K562 (cell line): ENCODE data around the gene ATF4. TPM values are rescaled to one million over a fixed set of nuclear protein-coding genes. Genes with fewer than 3 reads are reported as not detected.

Source experiments
- ATAC-seq: fragments of 200-7000 bp; cut with Tn5 transposase; 3 replicates; pipeline ENCODE4 v1.9.1; 2020; ENCODE audit warnings: moderate library complexity
- BruUV-seq: library from RNA; stranded (reverse); fragments of 400-500 nt; replicated peaks from 2 replicates; lab custom pipeline; 2021; lab: Mats Ljungman, UMichigan
- CTCF ChIA-PET: fragments of 300-600 bp; formaldehyde crosslinking; extraction: SDS; loops from one replicate; lab custom pipeline; 2021; ENCODE audit warnings: low intra/inter-chr PET ratio; lab: Yijun Ruan, JAX
- POLR2A ChIA-PET: fragments of 300-600, 350-650 bp; sonication (Branson Sonifier 250); formaldehyde crosslinking; extraction: SDS; loops from one replicate; lab custom pipeline; 2021; ENCODE audit warnings: antibody characterized with exemption, inconsistent platforms; lab: Yijun Ruan, JAX
- DNase-seq, 4 experiments: peaks; one replicate each; pipeline versions ENCODE4 v3.0.0 to v3.0.0-alpha.2; 2011 to 2018; ENCODE audit warnings: low spot score in 3 of 4, mixed read lengths in 3 of 4; ENCODE audit errors: extremely low read depth in 1 of 4
- FAIRE-seq: peaks from 2 replicates; lab custom pipeline; 2011; peaks lifted over from hg19 to GRCh38; lab: Jason Lieb, UNC
- H2AFZ ChIP-seq: 2 replicates; pipeline ENCODE4 v1.6.0; 2011; ENCODE audit warnings: low read depth, low read length, control low read depth, inconsistent platforms
- H3K27ac ChIP-seq: fragments of 200-600 bp; 3 replicates; pipeline ENCODE4 v1.8.0; 2011; ENCODE audit warnings: low read depth, mild to moderate bottlenecking, control low read depth, inconsistent platforms, low read length, moderate library complexity, mixed read lengths; ENCODE audit errors: extremely low read depth
- H3K27me3 ChIP-seq, 2 experiments: fragments of 300-600 bp in 1 of 2; 2 replicates in 1 of 2; 3 replicates in 1 of 2; pipeline versions ENCODE4 v1.6.0 to v1.8.0; 2011; ENCODE audit warnings: inconsistent platforms in 2 of 2, low read length in 2 of 2, mild to moderate bottlenecking in 1 of 2, mixed read lengths in 1 of 2, moderate library complexity in 1 of 2; ENCODE audit not compliant: control insufficient read depth in 2 of 2, insufficient read depth in 2 of 2
- H3K36me3 ChIP-seq: fragments of 300-600 bp; 3 replicates; pipeline ENCODE4 v1.8.0; 2011; ENCODE audit warnings: mild to moderate bottlenecking, low read length, inconsistent platforms; ENCODE audit not compliant: control insufficient read depth, insufficient read depth
- H3K4me1 ChIP-seq, 2 experiments: fragments of 200-600 bp in 1 of 2; replicated peaks in 1 of 2; 2 replicates in 1 of 2; 3 replicates in 1 of 2; pipeline versions ENCODE4 v1.5.1 to v1.8.0; 2011; ENCODE audit warnings: inconsistent platforms in 2 of 2, low read length in 2 of 2, mild to moderate bottlenecking in 1 of 2, mixed read lengths in 1 of 2, moderate library complexity in 1 of 2; ENCODE audit not compliant: control insufficient read depth in 2 of 2, insufficient read depth in 2 of 2
- H3K4me2 ChIP-seq: 2 replicates; pipeline ENCODE4 v1.6.1; 2011; ENCODE audit warnings: low read length, control low read depth, inconsistent platforms, mixed read lengths; ENCODE audit not compliant: insufficient read depth
- H3K4me3 ChIP-seq: fragments of 200-600 bp; sonication (generic), shearing (Covaris generic); 2 replicates; pipeline ENCODE4 v1.5.1; 2016; ENCODE audit warnings: control low read depth, inconsistent platforms
- H3K79me2 ChIP-seq: fragments of 200-600 bp; 3 replicates; pipeline ENCODE4 v1.8.0; 2011; ENCODE audit warnings: low read length, inconsistent platforms; ENCODE audit not compliant: control insufficient read depth, insufficient read depth
- H3K9ac ChIP-seq, 2 experiments: 2 replicates each; pipeline versions ENCODE4 v1.6.0 to v1.6.1; 2011; ENCODE audit warnings: low read depth in 2 of 2, low read length in 2 of 2, control low read depth in 1 of 2, inconsistent platforms in 1 of 2, mild to moderate bottlenecking in 1 of 2, mixed read lengths in 1 of 2; ENCODE audit not compliant: insufficient read depth in 1 of 2
- H3K9me1 ChIP-seq: one replicate; pipeline ENCODE4 v1.6.0; 2011; ENCODE audit warnings: inconsistent platforms, mild to moderate bottlenecking, low read length, moderate library complexity; ENCODE audit not compliant: control insufficient read depth, insufficient read depth
- H3K9me3 ChIP-seq: replicated peaks from 2 replicates; pipeline ENCODE4 v1.5.1; 2011; ENCODE audit warnings: low read depth, low read length, inconsistent platforms; ENCODE audit not compliant: control insufficient read depth, insufficient read depth
- H4K20me1 ChIP-seq: replicated peaks from 2 replicates; pipeline ENCODE4 v1.6.1; 2011; ENCODE audit warnings: low read length, inconsistent platforms, mixed read lengths; ENCODE audit not compliant: control insufficient read depth, insufficient read depth
- BHLHE40 ChIP-seq: IDR thresholded peaks from 2 replicates; pipeline ENCODE4 v1.6.1; 2011; ENCODE audit warnings: low read length, improper control_type of control experiment
- MTA3 ChIP-seq: fragments of 450-650 bp; formaldehyde crosslinking; IDR thresholded peaks from 2 replicates; pipeline ENCODE4 v1.6.1; 2017; ENCODE audit warnings: mild to moderate bottlenecking, borderline replicate concordance
- NFIC ChIP-seq: fragments of 450-650 bp; IDR thresholded peaks from 2 replicates; pipeline ENCODE4 v1.6.1; 2017; ENCODE audit warnings: mild to moderate bottlenecking, inconsistent platforms
- TGIF2 ChIP-seq: sonication (generic); formaldehyde crosslinking; IDR thresholded peaks from 2 replicates; pipeline ENCODE4 v1.8.1; 2022; ENCODE audit warnings: mild to moderate bottlenecking, missing genetic modification reagents, moderate library complexity
- ZNF143 ChIP-seq: sonication (generic); formaldehyde crosslinking; IDR thresholded peaks from 2 replicates; pipeline ENCODE4 v1.9.0; 2022; ENCODE audit warnings: mild to moderate bottlenecking, missing genetic modification reagents
- ZNF592 ChIP-seq: fragments of 450-650 bp; IDR thresholded peaks from 2 replicates; pipeline ENCODE4 v1.6.1; 2017; ENCODE audit warnings: antibody characterized with exemption, mild to moderate bottlenecking
- WGBS: fragments of 100-300 bp; shearing (Covaris generic); methylation state at CpG from one replicate; pipeline ENCODE4 v1.1.6; 2016; ENCODE audit warnings: low coverage, mixed read lengths; ENCODE audit not compliant: insufficient coverage; ENCODE audit errors: missing lambda C conversion rate; 5-methylcytosine and 5-hydroxymethylcytosine counted together
- in situ Hi-C: fragments of 300-500 bp; cut with MboI; formaldehyde crosslinking; loops from 4 replicates; pipeline ENCODE4 v1.15.0; 2018; ENCODE audit warnings: inconsistent platforms, mixed read lengths
- intact Hi-C: fragments of 100-400 bp; cut with micrococcal nuclease; formaldehyde crosslinking; loops from 2 replicates; pipeline ENCODE4 v1.14.2; 2022
- polyA plus RNA-seq, 8 experiments: library from polyadenylated mRNA; depleted of rRNA in 4 of 8; stranded (reverse) in 5 of 8; unstranded in 3 of 8; fragments of >200 nt; fragmentation: Nextera tagmentation in 2 of 8; fragmentation: Illumina TruSeq in 1 of 8; extraction: Ambion mirVana in 2 of 8; extraction: Trizol in 1 of 8; gene quantifications; 2 replicates each; pipeline versions ENCODE4 v1.2.1 to v1.2.3, GENCODE V29; 2011 to 2014; ENCODE audit warnings: inconsistent platforms in 1 of 8, missing spikeins in 1 of 8
- total RNA-seq, 7 experiments: library from RNA; depleted of rRNA in 6 of 7; stranded (reverse); fragments of >200 nt in 6 of 7; fragmentation: Illumina TruSeq in 2 of 7; extraction: Trizol in 2 of 7; gene quantifications; 2 replicates each; pipeline versions ENCODE4 v1.2.1 to v1.2.3, GENCODE V29; 2011 to 2021; ENCODE audit warnings: low replicate concordance in 1 of 7

ATF4 gene
- total and polyA plus RNA-seq, 9 of the 15 experiments (the other 6 are each of a cell fraction or from before 2014, with no cell fraction given) = 93.1 to 723 (median 355) TPM

GRCh38 chr22:39501644-39502108 is 18.7 kb upstream of the ATF4 start:
- peak overlapping the region; percentile 69 for H2AFZ ChIP-seq
- H3K4me2 ChIP-seq = peak overlapping the region; percentile 95
- H3K27ac ChIP-seq = peak overlapping the region; percentile 49
- H3K36me3 ChIP-seq = peaks cover 42% of the 10 kb centered on the region
- peak overlapping the region; percentile 66 to 88 for H3K9ac ChIP-seq
- FAIRE-seq = no peak
- no peak for DNase-seq
- no peaks in the 10 kb centered on the region for H3K9me1 ChIP-seq
- CTCF ChIA-PET = no interaction called here
- POLR2A ChIA-PET = interaction anchor here (0.8 to 8.6 kb wide), 9 partner anchors 11 to 187 kb away, joined by 3 to 106 read pairs (median 6); partner anchors contain the start of genes ATF4 and RPL3
- H3K27me3 ChIP-seq = no peaks in the 10 kb centered on the region
- H3K9me3 ChIP-seq = no peaks in the 10 kb centered on the region
- peaks cover 22 to 29% of the 10 kb centered on the region in 2 experiments for H3K4me1 ChIP-seq
- 15% methylated on average over 10 of the region's 13 CpGs for WGBS
- BruUV-seq = TSS peak; percentile 84
- peak; percentile 55 for ATAC-seq
- peaks cover 46% of the 10 kb centered on the region for H3K79me2 ChIP-seq
- TF ChIP-seq ZNF143 (CRISPR knock-in tag) (0 out of 2 replicates have a peak, but pooled peaks have one; percentile 28), TGIF2 (CRISPR knock-in tag) (no peak), BHLHE40 (0 out of 2 replicates have a peak, but pooled peaks have one; percentile 10), ZNF592 (no peak), MTA3 (0 out of 2 replicates have a peak, but pooled peaks have one; percentile 16), NFIC (0 out of 2 replicates have a peak, but pooled peaks have one; percentile 3)
- in situ Hi-C loops = loop anchor here (10.0 kb wide), 1 partner anchor 327 kb away; no protein-coding TSS in a partner anchor
- intact Hi-C loops = no loop called here
- H4K20me1 ChIP-seq = no peaks in the 10 kb centered on the region
- H3K4me3 ChIP-seq = peak overlapping the region; percentile 96
